GM19351 (cell line): ENCODE measurements around the gene TSACC.
"Not testable (repeated sequence)": the region's sequence is repeated elsewhere in the genome, so short reads cannot be mapped to it uniquely, and the experiment has no call there.

Experiments used
- ATAC-seq: cut with Tn5 transposase; IDR thresholded peaks from one replicate; pipeline ENCODE4 v1.9.1; 2021; ENCODE audit warnings: mild to moderate bottlenecking, moderate library complexity; ENCODE audit not compliant: unreplicated experiment

Gene TSACC

GRCh38 chr1:156338180-156338976, at the start of gene TSACC, which contains the start of gene CCT3:
TSACC (plus strand) TSS chr1:156338526; CDS start chr1:156339758, 1,232 bp downstream.
CCT3 (minus strand) TSS chr1:156338292; CDS start chr1:156338184, 108 bp downstream.
- peak; percentile 89 for ATAC-seq

GRCh38 chr1:156289857-156290256, 48.5 kb upstream of the TSACC start:
- ATAC-seq, result no peak

- no peak for ATAC-seq
Measured at GRCh38 chr1:156291226-156292061, 46.9 kb upstream of the TSACC start.

- no peak for ATAC-seq
Measured at GRCh38 chr1:156293098-156293434, 45.3 kb upstream of the TSACC start.

GRCh38 chr1:156293895-156294294, 44.4 kb upstream of the TSACC start:
- no peak for ATAC-seq

GRCh38 chr1:156295391-156295947, 42.9 kb upstream of the TSACC start, which contains the start of gene GLMP:
GLMP (minus strand) TSS chr1:156295679; CDS start chr1:156295645, 34 bp downstream.
- peak; percentile 49 for ATAC-seq

GRCh38 chr1:156298852-156299357, 39.4 kb upstream of the TSACC start, which contains the start of gene VHLL:
VHLL (minus strand) TSS chr1:156299307; CDS start chr1:156299189, 118 bp downstream.
- ATAC-seq, result no peak

- ATAC-seq, result no peak
Measured at GRCh38 chr1:156303241-156303640, 35.1 kb upstream of the TSACC start.

GRCh38 chr1:156305215-156305614, 33.1 kb upstream of the TSACC start:
- no peak for ATAC-seq

- no peak for ATAC-seq
Measured at GRCh38 chr1:156308078-156308477, 30.2 kb upstream of the TSACC start.

GRCh38 chr1:156310962-156311361, 27.4 kb upstream of the TSACC start:
- ATAC-seq, result no peak

- no peak for ATAC-seq
Measured at GRCh38 chr1:156316909-156317308, 21.4 kb upstream of the TSACC start.

GRCh38 chr1:156319664-156320063, 18.7 kb upstream of the TSACC start:
- ATAC-seq, result no peak

- no peak for ATAC-seq
Measured at GRCh38 chr1:156320560-156320959, 17.8 kb upstream of the TSACC start.

GRCh38 chr1:156323179-156323578, 15.1 kb upstream of the TSACC start:
- not testable (repeated sequence) for ATAC-seq

GRCh38 chr1:156336242-156336641, 2.1 kb upstream of the TSACC start:
- no peak for ATAC-seq

GRCh38 chr1:156337052-156337887, 1.1 kb upstream of the TSACC start:
- no peak for ATAC-seq

- no peak for ATAC-seq
Measured at GRCh38 chr1:156337888-156338179, 492 bp upstream of the TSACC start.

- ATAC-seq, result no peak
Measured at GRCh38 chr1:156342166-156342955, 4.0 kb downstream of the TSACC start.

- no peak for ATAC-seq
Measured at GRCh38 chr1:156344409-156344808, 6.1 kb downstream of the TSACC start.
